NCI-H226 (cell line): Measurements from ENCODE around the gene TMEM183A.
A peak's percentile ranks its signal among the peaks of the same experiment; 100 is the strongest.

Experiments
- DNase-seq: peaks from one replicate; pipeline ENCODE4 v3.0.0-alpha.2; 2015

Gene TMEM183A

GRCh38 chr1:203048086-203048485, 40.9 kb downstream of the TMEM183A start:
- DNase-seq, result no peak

- peak; percentile 63 for DNase-seq
Observed at GRCh38 chr1:203048555-203049051, 41.4 kb downstream of the TMEM183A start.

DNA sequence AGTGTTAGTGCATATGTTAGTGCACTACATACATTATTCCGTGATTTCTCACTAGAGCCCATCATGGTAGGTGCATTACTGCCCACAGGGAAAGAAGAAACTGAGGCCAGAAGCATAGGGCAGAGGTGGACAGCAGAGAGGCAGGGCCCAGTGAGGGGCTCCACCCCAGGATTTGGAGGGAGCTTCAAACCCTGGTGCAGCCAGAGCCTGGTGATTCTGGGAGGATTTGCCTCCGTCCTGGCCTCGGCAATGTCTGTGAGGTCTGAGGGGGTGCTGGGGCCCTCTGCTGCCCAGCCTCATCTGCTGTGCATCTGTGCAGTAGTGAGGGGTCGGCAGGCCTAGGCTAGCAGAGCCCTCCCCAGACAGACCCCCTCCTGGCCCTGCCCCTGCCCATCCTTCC, 41.9 kb downstream of the TMEM183A start:
- DNase-seq, result no peak

DNA sequence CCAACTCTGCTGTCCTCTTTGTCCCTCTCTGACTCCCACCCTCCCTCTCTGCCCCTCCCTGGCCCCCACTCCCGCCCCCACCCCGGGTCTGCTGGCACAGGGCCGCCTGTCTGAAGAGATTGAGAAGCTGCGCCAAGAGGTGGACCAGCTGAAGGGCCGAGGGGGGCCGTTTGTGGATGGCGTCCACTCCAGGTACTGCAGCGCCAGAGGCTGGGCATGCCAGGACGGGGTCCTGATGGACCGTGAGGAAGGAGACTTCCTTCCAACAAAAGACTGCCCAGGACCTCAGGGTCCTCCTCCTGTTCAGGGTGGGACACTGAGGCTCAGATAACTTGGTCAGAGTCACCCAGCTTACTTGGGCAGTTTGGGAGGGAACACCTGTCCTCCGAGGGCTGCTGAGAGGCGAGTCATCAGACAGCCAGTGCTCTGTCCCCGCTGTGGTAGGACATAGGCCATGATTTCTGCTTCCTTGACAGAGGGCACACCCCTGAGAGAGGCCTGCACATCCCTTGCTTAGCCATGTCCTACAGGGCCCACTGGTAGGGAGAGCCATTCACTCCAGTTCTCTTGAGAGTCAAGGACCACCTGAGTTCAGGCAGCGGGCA, 42.5 kb downstream of the TMEM183A start:
- DNase-seq, result no peak

DNA sequence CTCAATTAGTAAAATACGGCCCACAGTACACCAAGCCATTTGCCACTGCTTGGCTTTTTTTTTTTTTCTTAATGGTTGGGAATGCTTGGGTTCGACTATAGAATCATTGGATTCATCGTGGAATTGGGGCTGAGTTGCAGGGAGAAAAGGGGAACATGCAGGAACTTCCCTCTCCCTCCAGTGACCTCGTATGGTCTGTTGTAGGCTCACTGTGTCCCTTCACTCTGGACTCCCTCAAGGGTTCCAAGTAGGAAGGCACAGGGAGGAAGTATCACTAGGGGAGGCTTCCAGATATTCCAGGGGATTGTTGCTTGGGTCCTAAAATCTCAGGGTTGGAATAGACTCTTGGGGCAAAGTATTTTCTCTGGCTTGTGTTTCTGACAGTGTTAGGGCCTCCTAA, 43.7 kb downstream of the TMEM183A start:
- no peak for DNase-seq

DNA sequence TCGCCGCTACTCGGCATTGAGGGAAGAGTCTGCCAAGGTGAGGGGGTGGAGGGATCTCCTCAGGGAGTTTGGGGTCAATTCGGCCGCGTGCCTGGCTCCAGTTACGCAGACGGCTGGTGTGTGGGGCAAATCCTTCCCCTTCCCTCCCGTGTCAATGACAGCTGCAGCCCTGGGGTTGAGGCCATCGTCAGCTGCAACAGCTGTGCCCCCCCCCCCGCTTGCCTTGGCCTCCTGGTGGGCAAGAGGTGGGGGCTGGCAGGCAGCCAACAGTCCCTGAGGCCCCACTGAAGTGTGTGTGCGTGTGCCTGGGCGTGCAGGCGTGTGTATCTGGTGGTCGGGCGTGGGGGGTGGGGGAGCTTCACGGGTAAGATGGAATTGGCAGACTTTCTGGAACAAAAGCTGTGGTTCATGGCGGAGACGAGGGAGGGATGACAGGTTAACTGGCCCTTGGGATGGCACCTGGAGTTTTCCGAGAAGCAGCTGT, 44.7 kb downstream of the TMEM183A start:
- DNase-seq, result no peak

DNA sequence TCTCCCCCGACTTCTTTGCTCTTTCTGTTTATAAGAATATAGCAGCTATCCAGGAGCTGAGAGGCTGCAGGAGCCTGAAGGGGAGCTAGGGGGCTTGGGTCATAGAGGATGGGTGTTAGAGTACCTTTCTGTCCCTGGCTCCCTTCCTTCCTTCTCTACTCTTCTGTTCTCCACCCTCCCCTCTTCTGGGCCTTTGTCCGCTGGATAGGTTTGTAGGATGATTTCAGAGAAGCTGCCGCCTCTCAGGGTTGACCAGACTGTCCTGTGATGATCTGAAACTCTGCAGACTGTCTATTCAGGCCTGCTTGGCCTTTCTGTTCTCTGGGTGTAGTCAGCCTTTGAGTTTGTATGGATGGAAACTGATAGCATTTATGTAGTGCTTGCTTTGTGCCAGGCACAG, 45.4 kb downstream of the TMEM183A start:
- DNase-seq, result no peak

GRCh38 chr1:203054184-203054583, 47.0 kb downstream of the TMEM183A start:
- DNase-seq, result no peak

GRCh38 chr1:203054642-203055041, 47.5 kb downstream of the TMEM183A start:
- no peak for DNase-seq

GRCh38 chr1:203055161-203055799, 48.1 kb downstream of the TMEM183A start:
- no peak for DNase-seq

GRCh38 chr1:203056012-203056411, 48.8 kb downstream of the TMEM183A start:
- no peak for DNase-seq

GRCh38 chr1:203056516-203056915, 49.3 kb downstream of the TMEM183A start:
- DNase-seq, result no peak

DNA sequence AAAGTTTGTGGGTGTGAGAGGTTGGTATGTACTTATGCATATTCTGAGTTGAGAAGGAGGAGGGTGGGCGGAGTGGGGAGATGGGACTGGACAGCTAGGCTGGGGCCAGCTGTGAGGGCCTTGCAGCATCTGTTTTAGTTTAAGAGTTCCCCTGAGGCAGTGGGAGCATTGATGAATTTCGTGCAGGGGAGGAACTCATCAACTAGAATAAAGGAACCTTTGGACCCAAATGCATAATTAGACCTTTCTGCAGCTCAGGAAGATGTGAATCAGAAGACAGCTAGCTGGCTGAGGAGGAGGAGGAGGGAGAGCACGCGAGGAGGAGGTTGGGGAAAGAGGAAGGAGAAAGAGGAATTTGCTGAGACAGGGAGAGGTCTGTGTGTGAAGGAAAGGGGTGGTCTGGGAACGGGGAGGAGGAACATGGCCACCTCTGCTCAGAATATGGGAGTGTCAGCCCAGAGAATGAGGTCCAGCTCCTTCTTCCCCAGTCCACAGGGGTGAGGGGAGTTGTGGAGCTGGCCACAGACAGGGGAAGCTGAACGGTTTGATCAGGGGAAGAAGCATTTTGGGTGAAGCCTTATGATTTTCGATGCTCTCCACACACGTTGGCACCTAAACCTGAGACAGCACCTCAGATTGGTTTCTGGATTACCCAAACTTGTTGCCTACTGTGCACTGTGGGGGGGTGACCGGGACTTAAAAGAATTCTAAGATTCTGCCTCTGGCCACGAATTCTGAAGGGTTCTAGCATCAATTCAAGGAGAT, 50.9 kb downstream of the TMEM183A start:
- no peak for DNase-seq

DNA sequence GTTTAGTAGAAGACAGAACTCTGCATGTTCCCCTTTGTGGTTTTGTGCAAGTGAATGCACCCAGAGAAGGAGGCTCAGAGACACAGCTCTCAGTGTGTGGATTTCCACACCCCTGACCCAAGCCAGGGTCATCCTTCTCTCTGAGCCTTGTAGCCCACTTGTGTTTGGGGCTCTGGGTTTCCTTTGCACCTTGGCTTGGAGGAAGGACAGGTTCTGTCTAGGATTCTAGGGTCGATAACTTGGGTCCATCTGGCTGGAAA, 51.4 kb downstream of the TMEM183A start:
- no peak for DNase-seq

- no peak for DNase-seq
Observed at GRCh38 chr1:203059485-203059884, 52.3 kb downstream of the TMEM183A start.

DNA sequence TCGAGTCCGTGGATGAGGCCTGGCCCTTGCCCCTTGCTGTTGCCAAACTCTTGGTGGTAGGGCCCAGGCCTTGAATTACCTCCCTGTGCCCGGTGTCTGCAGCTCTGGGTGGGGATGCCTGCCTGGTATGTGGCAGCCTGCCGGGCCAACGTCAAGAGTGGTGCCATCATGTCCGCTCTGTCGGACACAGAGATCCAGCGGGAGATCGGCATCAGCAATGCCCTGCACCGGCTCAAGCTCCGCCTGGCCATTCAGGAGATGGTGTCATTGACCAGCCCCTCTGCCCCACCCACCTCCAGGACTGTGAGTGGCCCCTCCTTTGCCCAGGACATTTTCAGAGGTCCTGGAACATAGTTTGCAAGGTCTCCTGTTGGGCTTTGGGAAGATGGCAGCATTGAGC, 52.9 kb downstream of the TMEM183A start:
- no peak for DNase-seq

DNA sequence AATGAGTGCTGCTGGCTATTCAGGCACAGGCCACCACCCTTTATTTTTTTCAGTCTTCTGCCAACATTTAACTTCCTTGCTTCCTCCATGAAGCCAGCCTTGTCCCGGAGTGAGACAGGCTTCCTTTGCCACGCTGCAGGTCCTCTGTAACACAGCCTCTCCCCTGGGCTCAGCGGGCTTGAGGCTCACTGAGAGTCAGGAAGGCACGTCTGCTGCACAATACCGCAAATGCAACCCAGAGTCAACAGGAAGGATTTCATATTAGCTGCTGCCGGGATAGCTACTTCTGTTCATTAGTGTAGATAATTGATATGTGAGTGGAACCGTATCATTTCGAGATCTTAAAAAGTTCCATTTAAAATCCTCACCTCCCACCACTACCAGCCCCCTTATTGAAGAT, 56.1 kb downstream of the TMEM183A start:
- no peak for DNase-seq

GRCh38 chr1:203065191-203065590, 58.0 kb downstream of the TMEM183A start:
- DNase-seq, result no peak

- DNase-seq, result no peak
Observed at GRCh38 chr1:203065986-203066385, 58.8 kb downstream of the TMEM183A start.

- DNase-seq, result no peak
Observed at GRCh38 chr1:203066965-203067364, 59.8 kb downstream of the TMEM183A start.

DNA sequence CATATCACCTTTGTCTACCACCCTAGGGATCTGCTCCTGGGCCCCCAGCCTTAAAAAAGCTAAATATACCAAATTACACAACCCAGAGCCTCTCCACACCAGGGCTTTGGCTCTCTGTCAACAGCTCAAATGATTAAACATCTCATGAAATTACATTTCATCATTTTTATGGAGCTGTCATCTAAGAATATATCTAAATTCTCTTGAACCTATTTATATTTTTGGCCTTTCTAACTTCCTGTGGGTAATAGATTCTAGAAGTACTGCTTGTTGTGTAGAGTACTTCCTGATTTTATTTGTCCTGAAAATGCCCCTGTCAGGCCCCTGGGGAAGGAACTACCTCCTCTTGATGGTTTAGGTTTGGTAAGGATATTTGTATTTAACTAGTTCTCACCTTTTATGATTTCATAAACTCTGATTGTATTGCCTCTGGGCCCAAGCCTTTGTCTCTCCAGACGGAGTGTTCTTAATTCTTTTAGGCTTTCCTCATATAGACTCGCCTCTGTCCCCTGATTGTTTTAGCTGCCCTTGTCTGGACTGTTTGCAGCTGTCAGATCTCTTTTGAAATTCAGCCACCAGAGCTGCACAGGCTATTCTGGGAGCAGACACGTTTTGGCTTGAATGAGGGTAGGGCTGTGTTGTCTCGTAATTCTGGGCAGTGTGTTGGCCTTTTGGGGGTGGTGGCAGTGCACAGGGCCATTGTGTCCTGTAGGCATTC, 62.0 kb downstream of the TMEM183A start:
- no peak for DNase-seq

GRCh38 chr1:203072002-203072602, 64.9 kb downstream of the TMEM183A start:
- DNase-seq, result no peak

DNA sequence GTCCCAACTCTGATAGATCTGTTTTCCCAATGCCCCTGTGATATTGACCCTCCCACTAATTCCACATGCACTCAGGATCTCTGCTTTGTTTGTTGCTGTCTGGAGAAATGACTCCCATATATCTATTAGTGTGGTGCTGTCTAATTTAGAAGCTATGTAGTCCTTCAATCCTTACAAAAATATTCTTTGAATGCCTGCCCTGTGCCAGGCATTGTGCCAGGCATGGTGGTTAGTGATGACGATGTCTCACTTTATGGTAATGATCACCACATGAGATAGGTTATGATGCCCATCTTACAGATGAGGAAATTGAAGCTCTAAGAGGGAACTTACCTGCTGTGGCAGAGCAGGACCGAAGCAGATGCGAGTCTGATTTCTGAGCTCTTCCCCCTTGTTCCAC, 65.7 kb downstream of the TMEM183A start:
- DNase-seq, result no peak
